Measurements from ENCODE around the gene PITX1.
"Not testable (repeated sequence)": the region's sequence is repeated elsewhere in the genome, so short reads cannot be mapped to it uniquely, and the experiment has no call there.

PITX1 gene

GRCh38 chr5:135033901-135034235 is at the start of gene PITX1:
Gene PITX1, minus strand, starts transcription at chr5:135034228. Its CDS starts 347 bp downstream, at chr5:135033881.
- DNase-seq, result no peak

- DNase-seq, result not testable (repeated sequence)
These were observed 49.3 kb upstream of the PITX1 start for GRCh38 chr5:135083334-135083733.

- DNase-seq, result no peak
These were observed 47.2 kb upstream of the PITX1 start for GRCh38 chr5:135081240-135081639.

GRCh38 chr5:135079760-135080159 is 45.7 kb upstream of the PITX1 start:
- no peak for DNase-seq

GRCh38 chr5:135079099-135079681 is 45.2 kb upstream of the PITX1 start:
- DNase-seq, result no peak

- DNase-seq, result no peak
These were observed 42.8 kb upstream of the PITX1 start for GRCh38 chr5:135076801-135077200.

- DNase-seq, result no peak
These were observed 42.0 kb upstream of the PITX1 start for GRCh38 chr5:135076051-135076491.

- DNase-seq, result no peak
These were observed 41.6 kb upstream of the PITX1 start for GRCh38 chr5:135075621-135076020.

GRCh38 chr5:135073761-135074345 is 39.8 kb upstream of the PITX1 start:
- DNase-seq, result no peak

GRCh38 chr5:135072387-135073281 is 38.6 kb upstream of the PITX1 start:
- DNase-seq, result no peak

- DNase-seq, result no peak
These were observed 37.3 kb upstream of the PITX1 start for GRCh38 chr5:135071311-135071710.

GRCh38 chr5:135069895-135070657 is 36.0 kb upstream of the PITX1 start:
- no peak for DNase-seq

GRCh38 chr5:135069016-135069770 is 35.2 kb upstream of the PITX1 start:
- DNase-seq, result no peak

- no peak for DNase-seq
These were observed 33.6 kb upstream of the PITX1 start for GRCh38 chr5:135067587-135067986.

GRCh38 chr5:135066781-135067180 is 32.8 kb upstream of the PITX1 start:
- no peak for DNase-seq

- DNase-seq, result no peak
These were observed 31.6 kb upstream of the PITX1 start for GRCh38 chr5:135065306-135066265.

GRCh38 chr5:135064235-135064570 is 30.2 kb upstream of the PITX1 start:
- DNase-seq, result no peak

GRCh38 chr5:135063511-135064234 is 29.6 kb upstream of the PITX1 start:
- DNase-seq, result no peak

- no peak for DNase-seq
These were observed 29.0 kb upstream of the PITX1 start for GRCh38 chr5:135063056-135063445.

GRCh38 chr5:135062216-135063055 is 28.4 kb upstream of the PITX1 start:
- no peak for DNase-seq

All from GF-D8 (cell line).